Breast epithelium (tissue), 4 donors: ENCODE measurements around the gene C11orf87. TPM values are rescaled to one million over a fixed set of nuclear protein-coding genes. Genes with fewer than 3 reads are reported as not detected.

Experiments used
- DNase-seq, 2 donors: peaks; one replicate each; pipeline ENCODE4 v3.0.0-alpha.2; 2019; ENCODE audit warnings: low spot score in 2 of 2
- H3K27ac ChIP-seq, 2 donors: fragments of 200-600 bp; sonication (generic) in 1 of 2; one replicate each; pipeline ENCODE4 v1.5.1; 2016 to 2019; ENCODE audit warnings: mild to moderate bottlenecking in 1 of 2
- H3K27me3 ChIP-seq, 2 donors: fragments of 200-600 bp; sonication (generic) in 1 of 2; one replicate each; pipeline versions ENCODE4 v1.5.1 to v1.6.0; 2017 to 2019; ENCODE audit warnings: control low read depth in 1 of 2, mild to moderate bottlenecking in 1 of 2
- H3K36me3 ChIP-seq: fragments of 200-600 bp; one replicate; pipeline ENCODE4 v1.5.1; 2019
- H3K4me1 ChIP-seq, 2 donors: fragments of 200-600 bp; sonication (generic); one replicate each; pipeline ENCODE4 v1.5.1; 2016 to 2019; ENCODE audit warnings: control low read depth in 1 of 2
- H3K4me3 ChIP-seq, 3 donors: fragments of 200-600 bp; sonication (generic); 1 replicate in 2 of 3; 2 replicates in 1 of 3; pipeline ENCODE4 v1.5.1; 2016 to 2019; ENCODE audit warnings: mild to moderate bottlenecking in 3 of 3, moderate library complexity in 2 of 3
- H3K9me3 ChIP-seq, 2 donors: fragments of 200-600 bp; sonication (generic) in 1 of 2; one replicate each; pipeline ENCODE4 v1.5.1; 2016 to 2019; ENCODE audit warnings: control low read depth in 1 of 2
- CTCF ChIP-seq, 3 donors: fragments of 450-650 bp; IDR thresholded peaks; one replicate each; pipeline ENCODE4 v1.5.1; 2016 to 2017; ENCODE audit warnings: antibody characterized with exemption in 3 of 3, mild to moderate bottlenecking in 3 of 3, moderate library complexity in 3 of 3
- POLR2A ChIP-seq: fragments of 450-650 bp; IDR thresholded peaks from one replicate; pipeline ENCODE4 v1.6.1; 2016; ENCODE audit warnings: antibody characterized with exemption, mild to moderate bottlenecking, moderate library complexity
- POLR2AphosphoS5 ChIP-seq, 3 donors: sonication (generic); formaldehyde crosslinking; IDR thresholded peaks; one replicate each; pipeline ENCODE4 v1.6.1; 2017; ENCODE audit warnings: antibody characterized with exemption in 3 of 3
- intact Hi-C: fragments of 100-400 bp; cut with DNase I; formaldehyde crosslinking; loops from one replicate; pipeline ENCODE4 v1.15.1; 2023; ENCODE audit warnings: low total_unique reads
- total RNA-seq, 3 donors: library from RNA; depleted of rRNA; stranded (reverse); fragments of >200 nt; gene quantifications; one replicate each; pipeline ENCODE4 v1.1.0, GENCODE V29; 2016

C11orf87 gene
- total RNA-seq, 3 donors from 2014 or later, result under 0.01 TPM; not detected in 2

GRCh38 chr11:109425554-109425953 lies 3.6 kb downstream of the C11orf87 start:
- Histone ChIP-seq H3K4me1 (peaks cover 0 to 8% of the 10 kb centered on the region in 2 donors), H3K9me3 (no peaks in the 10 kb centered on the region), H3K27me3 (peaks cover 0 to 34% of the 10 kb centered on the region in 2 donors), H3K4me3 (no peak overlapping the region), H3K36me3 (no peaks in the 10 kb centered on the region), H3K27ac (no peak overlapping the region)
- TF ChIP-seq POLR2A (no peak), POLR2AphosphoS5 (IDR thresholded peaks at IDR 0.05) (no peak), CTCF (IDR thresholded peaks at IDR 0.05) (no peak)
- intact Hi-C loops, result no loop called here
- no peak for DNase-seq

GRCh38 chr11:109426442-109427240 lies 4.7 kb downstream of the C11orf87 start:
- no peak for DNase-seq
- no peaks in the 10 kb centered on the region for H3K9me3 ChIP-seq
- H3K27ac ChIP-seq, result no peak overlapping the region
- H3K4me1 ChIP-seq, result peaks cover 0 to 8% of the 10 kb centered on the region in 2 donors
- no peak for TF ChIP-seq CTCF (IDR thresholded peaks at IDR 0.05)
- TF ChIP-seq POLR2A, result no peak
- TF ChIP-seq POLR2AphosphoS5 (IDR thresholded peaks at IDR 0.05), result no peak
- no peak overlapping the region for H3K4me3 ChIP-seq
- H3K27me3 ChIP-seq, result peaks cover 0 to 31% of the 10 kb centered on the region in 2 donors
- intact Hi-C loops, result no loop called here
- H3K36me3 ChIP-seq, result no peaks in the 10 kb centered on the region

GRCh38 chr11:109432105-109432504 lies 10.1 kb downstream of the C11orf87 start:
- no peak overlapping the region for H3K4me3 ChIP-seq
- H3K27me3 ChIP-seq, result no peaks in the 10 kb centered on the region
- TF ChIP-seq CTCF (IDR thresholded peaks at IDR 0.05) (no peak), POLR2A (no peak), POLR2AphosphoS5 (IDR thresholded peaks at IDR 0.05) (no peak)
- no peak for DNase-seq
- H3K4me1 ChIP-seq, result no peaks in the 10 kb centered on the region
- H3K9me3 ChIP-seq, result no peaks in the 10 kb centered on the region
- H3K36me3 ChIP-seq, result no peaks in the 10 kb centered on the region
- H3K27ac ChIP-seq, result no peak overlapping the region
- intact Hi-C loops, result no loop called here

GRCh38 chr11:109433753-109434256 lies 11.8 kb downstream of the C11orf87 start:
- Histone ChIP-seq H3K9me3 (no peaks in the 10 kb centered on the region), H3K27me3 (no peaks in the 10 kb centered on the region), H3K36me3 (no peaks in the 10 kb centered on the region), H3K4me3 (no peak overlapping the region), H3K4me1 (no peaks in the 10 kb centered on the region), H3K27ac (no peak overlapping the region)
- intact Hi-C loops, result no loop called here
- TF ChIP-seq POLR2A (no peak), POLR2AphosphoS5 (IDR thresholded peaks at IDR 0.05) (no peak), CTCF (IDR thresholded peaks at IDR 0.05) (no peak)
- DNase-seq, result no peak

GRCh38 chr11:109435121-109435742 lies 13.2 kb downstream of the C11orf87 start:
- intact Hi-C loops, result no loop called here
- Histone ChIP-seq H3K27ac (no peak overlapping the region), H3K9me3 (no peaks in the 10 kb centered on the region), H3K4me3 (no peak overlapping the region), H3K36me3 (no peaks in the 10 kb centered on the region), H3K27me3 (no peaks in the 10 kb centered on the region), H3K4me1 (no peaks in the 10 kb centered on the region)
- no peak for DNase-seq
- TF ChIP-seq POLR2AphosphoS5 (IDR thresholded peaks at IDR 0.05) (no peak), CTCF (IDR thresholded peaks at IDR 0.05) (no peak), POLR2A (no peak)
